ENCODE results near the gene LYPD6B. TPM values are rescaled to one million over a fixed set of nuclear protein-coding genes. Genes with fewer than 3 reads are reported as not detected.
"Not testable (repeated sequence)": the region's sequence is repeated elsewhere in the genome, so short reads cannot be mapped to it uniquely, and the experiment has no call there.

Gene LYPD6B
- total RNA-seq, 1 experiment from 2014 or later = 2.0 TPM

DNA sequence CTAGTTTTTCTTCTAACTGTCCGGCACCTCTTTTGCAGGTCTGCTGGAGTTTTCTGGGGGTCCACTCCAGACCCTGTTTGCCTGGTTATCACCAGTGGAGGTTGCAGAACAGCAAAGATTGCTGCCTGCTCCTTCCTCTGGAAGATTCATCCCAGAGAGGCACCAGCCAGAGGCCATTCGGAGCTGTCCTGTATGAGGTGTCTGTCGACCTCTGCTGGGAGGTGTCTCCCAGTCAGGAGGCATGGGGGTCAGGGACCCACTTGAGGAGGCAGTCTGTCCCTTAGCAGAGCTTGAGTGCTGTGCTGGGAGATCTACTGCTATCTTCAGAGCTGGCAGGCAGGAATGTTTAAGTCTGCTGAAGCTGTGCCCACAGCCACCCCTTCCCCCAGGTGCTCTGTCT lies 218.4 kb downstream of the LYPD6B start:
- H3K14ac ChIP-seq (ENCODE audit: insufficient read depth, low read length); H3K27me3 ChIP-seq (ENCODE audit: insufficient read depth, low read length); H3K27me3 Mint-ChIP-seq (ENCODE audit: low read depth); H3K4ac ChIP-seq (ENCODE audit: low read depth, low read length); H3K9ac ChIP-seq (ENCODE audit: extremely low read depth, insufficient read length, low read length); H4K5ac ChIP-seq (ENCODE audit: insufficient read length, low read depth, low read length); H3T11ph ChIP-seq (ENCODE audit: low read length); H3K56ac ChIP-seq (ENCODE audit: insufficient read length, low read depth, low read length); H3K18ac ChIP-seq (ENCODE audit: insufficient read length, low read depth, low read length); H4K20me1 ChIP-seq (ENCODE audit: control insufficient read depth, insufficient read depth, insufficient read length); H3K27ac ChIP-seq (ENCODE audit: insufficient read length, low read depth, low read length); H3K4me1 ChIP-seq (ENCODE audit: insufficient read depth, low read length); H2AK5ac ChIP-seq (ENCODE audit: insufficient read length, low read length); H3K9me3 ChIP-seq (ENCODE audit: control insufficient read depth, low read depth, low read length); H3K4me2 ChIP-seq (ENCODE audit: insufficient read depth, insufficient read length, low read length); H4K8ac ChIP-seq (replicated peaks; ENCODE audit: insufficient read length, low read depth, low read length); H3K27ac Mint-ChIP-seq; H4K91ac ChIP-seq (ENCODE audit: insufficient read length, low read depth, low read length); H3K23ac ChIP-seq (ENCODE audit: insufficient read length, low read depth, low read length); H3K79me2 ChIP-seq (ENCODE audit: insufficient read depth, low read length); H2BK120ac ChIP-seq (ENCODE audit: low read depth, low read length, poor library complexity, severe bottlenecking); H3K79me1 ChIP-seq (ENCODE audit: insufficient read depth, low read depth, low read length, poor library complexity, severe bottlenecking); H3K23me2 ChIP-seq (ENCODE audit: insufficient read length, low read depth, low read length, poor library complexity, severe bottlenecking); H2AFZ ChIP-seq (ENCODE audit: low read length); H2BK12ac ChIP-seq (ENCODE audit: insufficient read length, low read depth, low read length); DNase-seq; H2BK15ac ChIP-seq (ENCODE audit: low read depth, low read length); H3K4me3 Mint-ChIP-seq; H2BK20ac ChIP-seq (ENCODE audit: low read depth, low read length, poor library complexity, severe bottlenecking); H2BK5ac ChIP-seq (ENCODE audit: insufficient read length, low read length): not testable (repeated sequence)
- WGBS (ENCODE audit: extremely low coverage, insufficient read length, low lambda C conversion rate) = no CpG with 5 or more reads among the region's 3 CpGs
- peaks cover 1 to 14% (median 2%) of the 10 kb centered on the region in 3 experiments; a peak in 6 of 7 replicates for H3K36me3 Mint-ChIP-seq (ENCODE audit: insufficient read depth in 1 of 3, low read depth in 3 of 3)
- TF ChIP-seq, protein P1, sequence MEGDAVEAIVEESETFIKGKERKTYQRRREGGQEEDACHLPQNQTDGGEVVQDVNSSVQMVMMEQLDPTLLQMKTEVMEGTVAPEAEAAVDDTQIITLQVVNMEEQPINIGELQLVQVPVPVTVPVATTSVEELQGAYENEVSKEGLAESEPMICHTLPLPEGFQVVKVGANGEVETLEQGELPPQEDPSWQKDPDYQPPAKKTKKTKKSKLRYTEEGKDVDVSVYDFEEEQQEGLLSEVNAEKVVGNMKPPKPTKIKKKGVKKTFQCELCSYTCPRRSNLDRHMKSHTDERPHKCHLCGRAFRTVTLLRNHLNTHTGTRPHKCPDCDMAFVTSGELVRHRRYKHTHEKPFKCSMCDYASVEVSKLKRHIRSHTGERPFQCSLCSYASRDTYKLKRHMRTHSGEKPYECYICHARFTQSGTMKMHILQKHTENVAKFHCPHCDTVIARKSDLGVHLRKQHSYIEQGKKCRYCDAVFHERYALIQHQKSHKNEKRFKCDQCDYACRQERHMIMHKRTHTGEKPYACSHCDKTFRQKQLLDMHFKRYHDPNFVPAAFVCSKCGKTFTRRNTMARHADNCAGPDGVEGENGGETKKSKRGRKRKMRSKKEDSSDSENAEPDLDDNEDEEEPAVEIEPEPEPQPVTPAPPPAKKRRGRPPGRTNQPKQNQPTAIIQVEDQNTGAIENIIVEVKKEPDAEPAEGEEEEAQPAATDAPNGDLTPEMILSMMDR (conservative IDR thresholded peaks at IDR 0.05) = peak; percentile 33; the same call in 2 of the 3 replicates
- peaks cover 9 to 13% of the 10 kb centered on the region in 2 experiments; a peak in 4 of 5 replicates for H3K9me3 Mint-ChIP-seq
- H3K4me1 Mint-ChIP-seq = peaks cover 12% of the 10 kb centered on the region in 2 experiments

Measured in H9 (cell line).